ENCODE measurements around the gene TPD52L2.
A peak's percentile ranks its signal among the peaks of the same experiment; 100 is the strongest.

TPD52L2 gene

GRCh38 chr20:63885264-63886053 lies 20.4 kb downstream of the TPD52L2 start:
- H3K27ac Mint-ChIP-seq = peak overlapping the region; percentile 56
- H3K27me3 Mint-ChIP-seq = no peaks in the 10 kb centered on the region
- peaks cover 28 to 54% of the 10 kb centered on the region in 2 donors for H3K36me3 Mint-ChIP-seq
- peaks cover 13 to 17% of the 10 kb centered on the region in 2 donors for H3K4me1 Mint-ChIP-seq
- ATAC-seq (replicated peaks) = peak; percentile 34 to 80
- DNase-seq = no peak
- no peaks in the 10 kb centered on the region for H3K9me3 Mint-ChIP-seq
- no peak overlapping the region for H3K4me3 Mint-ChIP-seq

- H3K36me3 Mint-ChIP-seq = peaks cover 32 to 58% of the 10 kb centered on the region in 2 donors
- no peak overlapping the region for H3K4me3 Mint-ChIP-seq
- H3K27me3 Mint-ChIP-seq = no peaks in the 10 kb centered on the region
- DNase-seq (no peak), ATAC-seq (replicated peaks) (no peak)
- H3K4me1 Mint-ChIP-seq = peaks cover 13 to 17% of the 10 kb centered on the region in 2 donors
- no peak overlapping the region for H3K27ac Mint-ChIP-seq
- no peaks in the 10 kb centered on the region for H3K9me3 Mint-ChIP-seq
Observed at GRCh38 chr20:63886054-63886419, 21.0 kb downstream of the TPD52L2 start.

- H3K36me3 Mint-ChIP-seq = peaks cover 36 to 62% of the 10 kb centered on the region in 2 donors
- no peaks in the 10 kb centered on the region for H3K27me3 Mint-ChIP-seq
- peaks cover 13 to 17% of the 10 kb centered on the region in 2 donors for H3K4me1 Mint-ChIP-seq
- DNase-seq = no peak
- ATAC-seq (replicated peaks) = no peak
- H3K27ac Mint-ChIP-seq = peak overlapping the region; percentile 65
- no peak overlapping the region for H3K4me3 Mint-ChIP-seq
- no peaks in the 10 kb centered on the region for H3K9me3 Mint-ChIP-seq
Observed at GRCh38 chr20:63886921-63887320, 21.9 kb downstream of the TPD52L2 start.

GRCh38 chr20:63889241-63890200 lies 24.5 kb downstream of the TPD52L2 start:
- Mint-ChIP-seq H3K27me3 (no peaks in the 10 kb centered on the region), H3K27ac (no peak overlapping the region), H3K4me1 (peaks cover 16 to 23% of the 10 kb centered on the region in 2 donors), H3K4me3 (no peak overlapping the region), H3K36me3 (peaks cover 27 to 43% of the 10 kb centered on the region in 2 donors), H3K9me3 (no peaks in the 10 kb centered on the region)
- no peak for ATAC-seq (replicated peaks)
- DNase-seq = no peak

- no peak overlapping the region for H3K27ac Mint-ChIP-seq
- peaks cover 20 to 37% of the 10 kb centered on the region in 2 donors for H3K36me3 Mint-ChIP-seq
- no peak overlapping the region for H3K4me3 Mint-ChIP-seq
- no peaks in the 10 kb centered on the region for H3K9me3 Mint-ChIP-seq
- H3K27me3 Mint-ChIP-seq = no peaks in the 10 kb centered on the region
- peaks cover 12 to 19% of the 10 kb centered on the region in 2 donors for H3K4me1 Mint-ChIP-seq
- ATAC-seq (replicated peaks) (no peak), DNase-seq (no peak)
Observed at GRCh38 chr20:63890201-63890576, 25.1 kb downstream of the TPD52L2 start.

GRCh38 chr20:63890616-63891015 lies 25.5 kb downstream of the TPD52L2 start:
- Mint-ChIP-seq H3K4me3 (no peak overlapping the region), H3K27me3 (no peaks in the 10 kb centered on the region), H3K27ac (no peak overlapping the region), H3K9me3 (no peaks in the 10 kb centered on the region), H3K36me3 (peaks cover 20 to 32% of the 10 kb centered on the region in 2 donors), H3K4me1 (peaks cover 9 to 15% of the 10 kb centered on the region in 2 donors)
- no peak for DNase-seq
- ATAC-seq (replicated peaks) = no peak

GRCh38 chr20:63891061-63892002 lies 26.3 kb downstream of the TPD52L2 start:
- no peak for DNase-seq

GRCh38 chr20:63892402-63892801 lies 27.3 kb downstream of the TPD52L2 start:
- Mint-ChIP-seq H3K9me3 (no peaks in the 10 kb centered on the region), H3K4me1 (peaks cover 12 to 22% of the 10 kb centered on the region in 2 donors), H3K27ac (no peak overlapping the region), H3K27me3 (no peaks in the 10 kb centered on the region), H3K4me3 (no peak overlapping the region), H3K36me3 (peaks cover 18 to 30% of the 10 kb centered on the region in 2 donors)
- DNase-seq = no peak
- no peak for ATAC-seq (replicated peaks)

More at GRCh38 chr20:63891061-63892002, 26.3 kb downstream of the TPD52L2 start:
- Mint-ChIP-seq H3K36me3 (peaks cover 20 to 32% of the 10 kb centered on the region in 2 donors), H3K27me3 (no peaks in the 10 kb centered on the region), H3K4me1 (peaks cover 8 to 14% of the 10 kb centered on the region in 2 donors), H3K4me3 (no peak overlapping the region), H3K9me3 (no peaks in the 10 kb centered on the region), H3K27ac (no peak overlapping the region)
- ATAC-seq (replicated peaks) = no peak

- DNase-seq (no peak), ATAC-seq (replicated peaks) (no peak)
- Mint-ChIP-seq H3K4me1 (peaks cover 20 to 38% of the 10 kb centered on the region in 2 donors), H3K9me3 (no peaks in the 10 kb centered on the region), H3K27me3 (no peaks in the 10 kb centered on the region), H3K36me3 (peaks cover 23 to 40% of the 10 kb centered on the region in 2 donors), H3K27ac (peak overlapping the region; percentile 31), H3K4me3 (peak overlapping the region; percentile 78 to 79)
Observed at GRCh38 chr20:63893999-63894357, 28.9 kb downstream of the TPD52L2 start.

- H3K4me1 Mint-ChIP-seq = peaks cover 23 to 43% of the 10 kb centered on the region in 2 donors
- no peaks in the 10 kb centered on the region for H3K27me3 Mint-ChIP-seq
Observed at GRCh38 chr20:63894358-63895201, 29.5 kb downstream of the TPD52L2 start, which contains the start of gene DNAJC5. Gene DNAJC5 (plus strand): TSS chr20:63895126. CDS start chr20:63928346, 33,220 bp downstream.

GRCh38 chr20:63895202-63895951 lies 30.3 kb downstream of the TPD52L2 start:
- H3K36me3 Mint-ChIP-seq = peaks cover 21 to 30% of the 10 kb centered on the region in 2 donors
- no peak for DNase-seq
- no peaks in the 10 kb centered on the region for H3K27me3 Mint-ChIP-seq
- peak overlapping the region; percentile 94 for H3K27ac Mint-ChIP-seq
- no peaks in the 10 kb centered on the region for H3K9me3 Mint-ChIP-seq
- peak; percentile 10 to 15 for ATAC-seq (replicated peaks)
- peak overlapping the region; percentile 81 to 82 for H3K4me3 Mint-ChIP-seq
- peaks cover 23 to 47% of the 10 kb centered on the region in 2 donors for H3K4me1 Mint-ChIP-seq

More at GRCh38 chr20:63894358-63895201, 29.5 kb downstream of the TPD52L2 start, which contains the start of gene DNAJC5:
- H3K4me3 Mint-ChIP-seq = peak within 1 kb of the TSS; percentile 81 to 82
- peak within 1 kb of the TSS; percentile 94 for H3K27ac Mint-ChIP-seq
- H3K9me3 Mint-ChIP-seq = no peaks in the 10 kb centered on the region
- H3K36me3 Mint-ChIP-seq = peaks cover 23 to 37% of the 10 kb centered on the region in 2 donors
- DNase-seq (peak; percentile 95), ATAC-seq (replicated peaks) (peak; percentile 77 to 87)

GRCh38 chr20:63895952-63896263 lies 30.8 kb downstream of the TPD52L2 start:
- H3K36me3 Mint-ChIP-seq = peaks cover 18 to 27% of the 10 kb centered on the region in 2 donors
- ATAC-seq (replicated peaks) = no peak
- DNase-seq = no peak
- H3K27ac Mint-ChIP-seq = peak overlapping the region; percentile 94
- H3K27me3 Mint-ChIP-seq = no peaks in the 10 kb centered on the region
- H3K4me3 Mint-ChIP-seq = peak overlapping the region; percentile 81 to 82
- H3K4me1 Mint-ChIP-seq = peaks cover 23 to 52% of the 10 kb centered on the region in 2 donors
- no peaks in the 10 kb centered on the region for H3K9me3 Mint-ChIP-seq

Data from stimulated activated naive B cell treated with anti-CD40 and anti-IgM and Interleukin-4, amounts not matched to agents 10 μg/mL and 1 μg/mL and 100 μg/mL, for 72 hours (primary cell).